Left renal pelvis (tissue), 4 donors: Measurements from ENCODE around the gene CDC42EP4. TPM values are rescaled to one million over a fixed set of nuclear protein-coding genes. Genes with fewer than 3 reads are reported as not detected.

Experiments
- DNase-seq, 4 donors: peaks; one replicate each; pipeline ENCODE4 v3.0.0-alpha.2; 2013; ENCODE audit warnings: low read depth in 4 of 4, low spot score in 3 of 4
- polyA plus RNA-seq, 4 donors: library from polyadenylated mRNA; unstranded; fragments of 120-200 nt; gene quantifications; one replicate each; pipeline ENCODE4 v1.2.1, GENCODE V29; 2013; ENCODE audit not compliant: insufficient read length in 4 of 4

CDC42EP4 gene, protein sequence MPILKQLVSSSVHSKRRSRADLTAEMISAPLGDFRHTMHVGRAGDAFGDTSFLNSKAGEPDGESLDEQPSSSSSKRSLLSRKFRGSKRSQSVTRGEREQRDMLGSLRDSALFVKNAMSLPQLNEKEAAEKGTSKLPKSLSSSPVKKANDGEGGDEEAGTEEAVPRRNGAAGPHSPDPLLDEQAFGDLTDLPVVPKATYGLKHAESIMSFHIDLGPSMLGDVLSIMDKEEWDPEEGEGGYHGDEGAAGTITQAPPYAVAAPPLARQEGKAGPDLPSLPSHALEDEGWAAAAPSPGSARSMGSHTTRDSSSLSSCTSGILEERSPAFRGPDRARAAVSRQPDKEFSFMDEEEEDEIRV
- polyA plus RNA-seq = 10 to 100 TPM; 41.9 to 63.8 (median 51.5) TPM

DNA sequence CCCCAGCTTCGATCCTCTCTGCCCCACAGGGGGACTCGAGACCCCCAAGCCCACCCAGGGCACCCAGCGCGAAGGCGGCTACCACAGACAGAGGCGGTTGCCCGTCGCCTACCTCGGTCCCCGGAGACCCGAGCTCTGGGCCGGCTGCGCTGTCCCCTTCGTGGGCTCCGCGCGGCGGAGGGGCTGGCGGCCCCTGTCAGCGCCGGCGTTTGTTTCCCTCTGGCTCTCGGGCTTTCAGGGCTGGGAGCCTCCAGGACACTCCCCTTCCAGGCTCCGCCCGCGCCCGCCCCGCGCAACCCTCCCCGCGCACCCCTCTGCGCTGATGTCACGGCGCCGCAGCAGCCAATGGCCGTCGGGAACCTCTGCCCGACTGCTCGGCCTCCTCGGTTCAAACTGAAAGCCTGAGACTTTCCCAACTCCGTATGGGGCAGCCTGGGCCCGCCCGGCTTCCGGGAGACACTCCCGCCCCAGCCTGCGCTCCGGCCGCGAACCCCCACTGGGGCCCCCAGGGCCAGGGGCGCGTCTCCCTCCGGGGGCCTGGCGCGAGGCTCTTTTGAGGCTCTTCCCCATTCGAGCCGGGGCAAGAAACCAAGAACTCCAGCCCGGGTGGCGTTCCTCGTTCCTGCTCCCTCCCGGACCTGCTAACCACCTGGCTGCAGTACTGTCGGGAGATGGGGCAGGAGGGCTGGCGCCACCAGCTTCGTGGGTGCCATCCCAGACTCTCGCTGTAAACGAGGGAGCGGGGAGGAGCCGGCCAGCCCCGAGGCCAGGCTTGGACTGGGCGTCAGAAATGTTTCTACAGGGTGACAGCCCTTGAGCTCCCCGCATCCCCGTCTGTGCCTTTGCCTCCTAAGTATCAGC, at the start of gene CDC42EP4:
TSS of gene CDC42EP4 (minus strand) at position 221 of the 861 bp plus-strand sequence. CDS start 25,501 bp downstream, outside the sequence.
- DNase-seq = peak; percentile 80 to 89 (median 85)

GRCh38 chr17:73360961-73361761, 49.4 kb upstream of the CDC42EP4 start:
- DNase-seq = peak in 1 of 4 donors; percentile 48

DNA sequence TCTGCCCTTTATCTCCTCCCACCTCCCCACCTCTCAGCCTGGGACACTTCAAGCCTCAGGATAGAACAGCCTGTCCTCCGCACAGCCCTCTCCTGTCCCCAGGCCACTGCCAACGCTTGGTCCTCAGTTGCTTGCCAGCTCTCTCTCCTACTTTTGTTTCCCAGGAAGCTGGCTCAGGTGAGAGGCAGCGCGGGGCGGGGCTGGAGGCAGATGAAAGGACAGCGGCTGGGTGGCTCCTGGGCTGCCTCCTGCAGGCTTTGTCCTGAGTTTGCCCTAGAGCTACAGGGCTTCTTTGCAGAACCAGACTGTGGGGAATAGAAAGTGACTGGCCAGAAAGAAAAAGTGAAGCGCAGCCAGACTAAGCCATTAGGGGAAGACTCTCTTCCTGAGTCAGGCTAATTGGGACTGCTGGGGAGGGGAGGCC, 48.2 kb upstream of the CDC42EP4 start:
- no peak for DNase-seq

DNA sequence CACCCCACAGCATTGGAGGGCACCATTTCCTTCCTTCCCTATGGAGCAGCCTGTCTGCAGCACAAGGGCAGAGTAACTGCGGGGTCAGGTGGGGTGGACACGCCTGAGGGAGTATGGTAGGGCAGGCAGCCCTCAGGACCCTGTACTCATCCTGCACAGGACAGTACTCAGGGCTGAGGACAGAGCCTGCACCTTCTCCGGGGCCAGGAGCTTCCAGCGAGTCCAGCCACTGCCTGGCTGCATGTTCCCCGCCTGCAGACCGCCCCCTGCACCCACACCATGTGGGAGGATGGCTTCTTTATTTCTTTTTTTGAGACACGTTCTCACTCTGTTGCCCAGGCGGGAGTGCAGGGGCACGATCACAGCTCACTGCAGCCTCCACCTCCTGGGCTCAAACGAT, 47.6 kb upstream of the CDC42EP4 start:
- DNase-seq = no peak

DNA sequence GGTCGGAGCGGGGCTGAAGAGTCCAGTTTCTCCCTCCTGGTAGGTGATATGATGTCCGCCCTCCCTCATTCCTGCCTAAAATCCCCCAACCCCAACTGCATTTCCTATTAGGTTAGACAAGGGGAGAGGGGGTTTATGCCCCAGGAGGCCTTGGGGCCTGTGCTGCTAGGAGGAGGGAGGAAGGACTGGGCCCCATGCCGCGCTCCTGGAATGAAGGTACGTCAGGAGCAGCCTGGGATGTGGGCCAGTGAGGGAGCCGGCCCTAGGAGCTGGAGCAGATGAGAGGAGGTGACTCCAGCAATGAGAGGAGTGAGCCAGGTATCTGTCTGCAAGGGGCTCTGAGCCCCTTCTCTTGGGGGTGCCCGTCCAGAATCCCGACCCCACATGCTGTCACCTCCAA, 46.9 kb upstream of the CDC42EP4 start:
- no peak for DNase-seq

DNA sequence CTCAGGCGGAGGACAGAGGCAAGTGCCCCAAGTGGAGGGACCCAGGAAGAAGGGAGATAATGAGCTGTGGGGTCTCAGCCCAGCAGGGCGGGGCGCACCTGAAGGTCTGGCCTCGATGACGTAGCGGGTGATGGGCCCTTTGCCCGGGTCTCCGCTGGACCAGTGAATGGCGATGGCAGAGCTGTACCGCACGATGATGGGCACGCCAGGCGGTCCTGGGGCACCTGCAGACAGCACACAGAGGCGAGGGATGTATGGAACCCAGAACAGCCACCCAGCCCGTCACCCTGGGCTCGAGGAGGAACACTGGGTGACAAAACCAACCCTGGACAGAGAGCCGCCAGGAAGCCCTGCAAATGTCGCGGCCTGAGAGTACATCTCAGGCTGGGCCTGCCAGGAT, 46.2 kb upstream of the CDC42EP4 start:
- no peak for DNase-seq

- DNase-seq = no peak
These were observed 45.5 kb upstream of the CDC42EP4 start for GRCh38 chr17:73357318-73357717.

GRCh38 chr17:73356561-73357170, 44.9 kb upstream of the CDC42EP4 start:
- DNase-seq = no peak

GRCh38 chr17:73354423-73355284, 42.9 kb upstream of the CDC42EP4 start:
- DNase-seq = no peak

- DNase-seq = no peak
These were observed 40.5 kb upstream of the CDC42EP4 start for GRCh38 chr17:73352261-73352660.

DNA sequence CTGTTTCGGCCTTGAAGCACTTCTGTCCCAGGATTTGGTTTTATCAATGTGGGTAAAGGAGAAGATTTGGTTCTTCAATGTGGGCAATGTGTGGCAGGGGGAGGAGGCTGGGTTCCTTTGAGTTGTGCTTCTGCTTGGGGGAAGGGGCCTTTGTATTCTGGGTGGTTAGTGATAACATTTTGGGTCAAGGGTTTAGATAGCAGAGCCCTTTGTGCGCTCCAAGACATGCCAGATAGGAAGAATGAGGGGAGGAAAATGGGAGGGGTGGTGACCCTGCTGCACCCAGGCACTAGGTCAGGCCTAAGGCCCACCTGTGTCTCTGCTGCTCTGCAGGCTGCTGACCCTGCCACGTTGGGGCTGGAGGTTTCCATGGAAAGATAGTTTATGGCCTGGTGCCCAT, 40.0 kb upstream of the CDC42EP4 start:
- DNase-seq = no peak

- no peak for DNase-seq
These were observed 39.1 kb upstream of the CDC42EP4 start for GRCh38 chr17:73350864-73351263.

GRCh38 chr17:73349647-73350046, 37.8 kb upstream of the CDC42EP4 start:
- no peak for DNase-seq

- no peak for DNase-seq
These were observed 37.3 kb upstream of the CDC42EP4 start for GRCh38 chr17:73349138-73349537.

DNA sequence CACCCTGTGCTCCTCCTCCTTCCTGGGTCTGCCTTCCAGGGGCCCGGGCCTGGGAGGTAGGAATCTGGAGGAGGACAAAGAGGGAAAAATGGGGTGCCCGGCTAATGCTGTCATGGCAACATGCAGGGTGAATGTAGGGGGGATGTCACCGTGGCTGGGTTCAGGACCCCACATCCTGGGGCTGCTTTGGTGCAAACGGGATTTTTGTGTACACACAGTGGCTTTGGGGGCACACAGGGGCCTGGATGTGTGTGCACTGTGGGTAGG, 37.0 kb upstream of the CDC42EP4 start:
- no peak for DNase-seq

DNA sequence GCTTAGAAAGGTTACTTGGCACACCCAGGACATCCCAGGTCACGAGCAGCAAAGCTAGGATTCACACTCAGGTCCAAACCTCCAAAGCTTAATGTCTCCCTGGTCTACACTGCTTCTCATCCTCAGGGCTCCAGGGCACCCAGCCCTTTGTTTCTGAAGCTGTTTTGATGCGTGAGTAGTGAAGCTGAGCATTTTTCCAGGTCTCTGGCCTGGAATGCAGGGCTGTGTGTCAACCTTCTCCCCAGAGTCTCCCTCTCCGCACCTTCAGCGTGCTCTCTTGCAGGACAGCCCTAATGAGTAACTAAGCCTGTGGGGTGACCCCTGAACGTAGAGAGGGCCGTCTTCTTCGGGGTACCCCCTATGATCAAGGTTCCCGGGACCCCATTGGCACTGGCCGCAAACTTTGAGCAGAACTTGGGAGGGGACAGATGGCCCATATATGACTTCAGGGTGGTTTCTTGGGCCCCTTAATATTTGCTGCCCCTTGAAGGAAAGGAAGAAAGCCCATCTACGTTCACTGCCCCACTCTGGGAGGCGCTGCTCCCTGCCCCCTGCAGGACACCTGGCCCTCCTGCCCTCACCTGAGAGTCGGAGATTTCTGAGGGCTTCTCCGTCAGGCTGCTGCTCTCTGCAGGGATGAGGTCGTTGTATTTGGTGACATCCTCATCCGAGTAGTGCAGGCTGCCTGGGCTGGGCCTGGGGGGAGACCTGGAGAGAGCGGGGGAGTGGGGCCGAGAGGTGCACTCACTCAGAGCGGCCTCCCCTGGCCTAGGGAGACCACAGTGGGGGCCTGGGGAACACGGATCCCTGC, 36.4 kb upstream of the CDC42EP4 start:
- no peak for DNase-seq

- no peak for DNase-seq
These were observed 35.5 kb upstream of the CDC42EP4 start for GRCh38 chr17:73347351-73347750.

- no peak for DNase-seq
These were observed 34.8 kb upstream of the CDC42EP4 start for GRCh38 chr17:73346501-73347162.
